WTC11 (cell line): ENCODE measurements around the gene USP27X. TPM values are rescaled to one million over a fixed set of nuclear protein-coding genes. Genes with fewer than 3 reads are reported as not detected.

ENCODE experiments used
- ATAC-seq: fragments of 200-7000 bp; cut with Tn5 transposase; 2 replicates; pipeline ENCODE4 v1.10.0; 2021; ENCODE audit warnings: mild to moderate bottlenecking, moderate library complexity
- CTCF ChIA-PET: fragments of 300-600 bp; sonication (Branson Sonifier 250); formaldehyde crosslinking; loops from one replicate; lab custom pipeline; 2021; ENCODE audit warnings: antibody characterized with exemption; lab: Charles Lee
- POLR2A ChIA-PET: fragments of 350-600 bp; sonication (Branson Sonifier 250); formaldehyde crosslinking; loops from one replicate; lab custom pipeline; 2021; ENCODE audit warnings: antibody characterized with exemption; lab: Charles Lee
- DNase-seq: peaks from one replicate; pipeline ENCODE4 v3.0.0; 2021; ENCODE audit warnings: low spot score
- H3K27ac Mint-ChIP-seq: 2 replicates; pipeline ENCODE4 v1.8.0; 2021; ENCODE audit warnings: mixed read lengths
- H3K27me3 Mint-ChIP-seq: 2 replicates; pipeline ENCODE4 v1.8.0; 2021; ENCODE audit warnings: low read depth, mild to moderate bottlenecking, moderate library complexity, mixed read lengths
- H3K36me3 Mint-ChIP-seq: 2 replicates; pipeline ENCODE4 v1.8.0; 2021; ENCODE audit warnings: mixed read lengths
- H3K4me1 Mint-ChIP-seq: 2 replicates; pipeline ENCODE4 v1.8.0; 2022; ENCODE audit warnings: mixed read lengths
- H3K4me3 Mint-ChIP-seq: 2 replicates; pipeline ENCODE4 v1.8.0; 2021; ENCODE audit warnings: mild to moderate bottlenecking, moderate library complexity, mixed read lengths
- H3K9me3 Mint-ChIP-seq: 2 replicates; pipeline ENCODE4 v1.8.0; 2021; ENCODE audit warnings: mixed read lengths
- ATF1 ChIP-seq: sonication (generic); formaldehyde crosslinking; IDR thresholded peaks from 2 replicates; pipeline ENCODE4 v1.8.1; 2023; ENCODE audit warnings: mild to moderate bottlenecking, moderate library complexity, missing genetic modification reagents
- ELF4 ChIP-seq: sonication (generic); formaldehyde crosslinking; IDR thresholded peaks from 2 replicates; pipeline ENCODE4 v1.8.1; 2022; ENCODE audit warnings: low read depth, mild to moderate bottlenecking, moderate library complexity, missing genetic modification reagents
- ETV6 ChIP-seq: sonication (generic); formaldehyde crosslinking; IDR thresholded peaks from 2 replicates; pipeline ENCODE4 v1.8.1; 2022; ENCODE audit warnings: mild to moderate bottlenecking, missing genetic modification reagents
- FOXJ3 ChIP-seq: sonication (generic); formaldehyde crosslinking; IDR thresholded peaks from 2 replicates; pipeline ENCODE4 v1.9.0; 2021; ENCODE audit warnings: missing genetic modification reagents, mild to moderate bottlenecking, borderline replicate concordance
- FOXK1 ChIP-seq: sonication (generic); formaldehyde crosslinking; IDR thresholded peaks from 2 replicates; pipeline ENCODE4 v1.8.0; 2022; ENCODE audit warnings: mild to moderate bottlenecking, moderate library complexity, missing genetic modification reagents
- KAT7 ChIP-seq: sonication (generic); formaldehyde crosslinking; IDR thresholded peaks from 2 replicates; pipeline ENCODE4 v1.8.1; 2023; ENCODE audit warnings: missing genetic modification reagents, mild to moderate bottlenecking, borderline replicate concordance
- MXD4 ChIP-seq: fragments of 250-450 bp; sonication (Bioruptor Pico); IDR thresholded peaks from 2 replicates; pipeline ENCODE4 v1.8.0; 2021; ENCODE audit warnings: mild to moderate bottlenecking, moderate library complexity, borderline replicate concordance
- NFATC4 ChIP-seq: fragments of 250-450 bp; sonication (Bioruptor Pico); IDR thresholded peaks from 2 replicates; pipeline ENCODE4 v1.9.0; 2021; ENCODE audit warnings: mild to moderate bottlenecking
- NFE2L1 ChIP-seq: sonication (generic); formaldehyde crosslinking; IDR thresholded peaks from 2 replicates; pipeline ENCODE4 v1.8.1; 2023; ENCODE audit warnings: missing genetic modification reagents
- SOX15 ChIP-seq: fragments of 250-450 bp; sonication (Bioruptor Pico); IDR thresholded peaks from 2 replicates; pipeline ENCODE4 v1.9.0; 2021; ENCODE audit warnings: mild to moderate bottlenecking
- TEAD4 ChIP-seq: sonication (generic); formaldehyde crosslinking; IDR thresholded peaks from 2 replicates; pipeline ENCODE4 v1.8.0; 2022; ENCODE audit warnings: mild to moderate bottlenecking, missing genetic modification reagents
- TP53 ChIP-seq: sonication (generic); formaldehyde crosslinking; IDR thresholded peaks from 2 replicates; pipeline ENCODE4 v1.8.1; 2023; ENCODE audit warnings: mild to moderate bottlenecking, missing genetic modification reagents
- ZNF138 ChIP-seq: sonication (generic); formaldehyde crosslinking; conservative IDR thresholded peaks from 2 replicates; pipeline ENCODE4 v1.8.1; 2022; ENCODE audit warnings: mild to moderate bottlenecking, moderate library complexity, missing genetic modification reagents
- ZNF219 ChIP-seq: sonication (generic); formaldehyde crosslinking; IDR thresholded peaks from 2 replicates; pipeline ENCODE4 v1.8.0; 2023; ENCODE audit warnings: missing genetic modification reagents, mild to moderate bottlenecking, borderline replicate concordance
- ZNF232 ChIP-seq: sonication (generic); formaldehyde crosslinking; IDR thresholded peaks from 2 replicates; pipeline ENCODE4 v1.8.0; 2022; ENCODE audit warnings: mild to moderate bottlenecking, missing genetic modification reagents
- total RNA-seq: library from RNA; stranded (reverse); gene quantifications from 3 replicates; pipeline ENCODE4 v1.2.3, GENCODE V29; 2021
- TF ChIP-seq, protein P1 (sequence below): sonication (generic); formaldehyde crosslinking; IDR thresholded peaks from 2 replicates; pipeline ENCODE4 v1.8.1; 2023; ENCODE audit warnings: mild to moderate bottlenecking, missing genetic modification reagents, moderate library complexity
- TF ChIP-seq, protein P2 (sequence below): sonication (generic); formaldehyde crosslinking; IDR thresholded peaks from 2 replicates; pipeline ENCODE4 v1.8.1; 2023; ENCODE audit warnings: mild to moderate bottlenecking, missing genetic modification reagents, moderate library complexity
- TF ChIP-seq, protein P3 (sequence below): fragments of 250-450 bp; sonication (Bioruptor Pico); IDR thresholded peaks from 2 replicates; pipeline ENCODE4 v2.1.2; 2022; ENCODE audit warnings: mild to moderate bottlenecking, moderate library complexity
- TF ChIP-seq, protein P4 (sequence below): sonication (generic); formaldehyde crosslinking; IDR thresholded peaks from 2 replicates; pipeline ENCODE4 v1.8.0; 2022; ENCODE audit warnings: mild to moderate bottlenecking, missing genetic modification reagents
- TF ChIP-seq, protein P5 (sequence below): fragments of 250-450 bp; sonication (Bioruptor Pico); IDR thresholded peaks from 2 replicates; pipeline ENCODE4 v1.9.0; 2021; ENCODE audit warnings: moderate library complexity, mild to moderate bottlenecking, inconsistent platforms, borderline replicate concordance
- TF ChIP-seq, protein P6 (sequence below): fragments of 250-450 bp; sonication (Bioruptor Pico); conservative IDR thresholded peaks from 2 replicates; pipeline ENCODE4 v1.9.0; 2021; ENCODE audit warnings: mild to moderate bottlenecking
- TF ChIP-seq, protein P7 (sequence below): sonication (generic); formaldehyde crosslinking; IDR thresholded peaks from 2 replicates; pipeline ENCODE4 v1.8.0; 2023; ENCODE audit warnings: missing genetic modification reagents
- TF ChIP-seq, protein P8 (sequence below): sonication (generic); formaldehyde crosslinking; IDR thresholded peaks from 2 replicates; pipeline ENCODE4 v1.8.0; 2022; ENCODE audit warnings: missing genetic modification reagents

USP27X gene
- total RNA-seq, 1 experiment from 2014 or later = 5.1 TPM

DNA sequence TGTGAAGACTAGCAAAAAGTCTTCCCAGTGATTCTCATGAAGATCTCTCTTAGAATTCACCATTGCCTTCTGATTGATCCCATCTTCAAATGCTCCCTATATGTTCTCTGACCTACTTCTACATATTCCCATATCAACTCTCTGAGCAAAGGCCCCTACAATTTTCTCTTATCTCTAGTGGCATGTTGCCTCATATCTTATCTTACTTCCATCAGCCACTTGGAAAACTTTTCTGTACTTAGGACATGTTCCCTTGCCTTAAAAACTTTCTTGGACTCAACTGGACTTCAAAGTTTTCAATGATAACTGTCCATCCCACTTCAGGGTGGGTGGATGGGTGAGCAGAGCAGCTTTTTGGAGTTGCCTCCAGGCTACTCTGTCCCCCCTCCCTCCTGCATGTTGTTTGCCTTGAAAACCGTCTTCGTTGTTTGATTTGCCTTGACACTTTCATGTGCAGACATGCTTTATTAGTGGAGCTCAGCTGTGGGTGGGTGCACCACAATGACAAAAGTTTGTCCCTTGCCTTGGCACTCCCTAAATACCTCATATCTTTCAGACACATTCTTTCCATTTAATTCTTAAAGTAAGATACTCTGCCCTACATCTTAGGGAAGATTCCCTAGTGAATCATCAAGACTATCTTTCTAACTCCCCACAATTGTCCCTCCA lies 18.3 kb upstream of the USP27X start:
- TF ChIP-seq TEAD4 (no peak), ZNF232 (no peak), ETV6 (CRISPR knock-in tag) (no peak), FOXK1 (no peak), ELF4 (CRISPR knock-in tag) (no peak), SOX15 (CRISPR knock-in tag) (no peak), FOXJ3 (CRISPR knock-in tag) (no peak)
- TF ChIP-seq, protein P1, sequence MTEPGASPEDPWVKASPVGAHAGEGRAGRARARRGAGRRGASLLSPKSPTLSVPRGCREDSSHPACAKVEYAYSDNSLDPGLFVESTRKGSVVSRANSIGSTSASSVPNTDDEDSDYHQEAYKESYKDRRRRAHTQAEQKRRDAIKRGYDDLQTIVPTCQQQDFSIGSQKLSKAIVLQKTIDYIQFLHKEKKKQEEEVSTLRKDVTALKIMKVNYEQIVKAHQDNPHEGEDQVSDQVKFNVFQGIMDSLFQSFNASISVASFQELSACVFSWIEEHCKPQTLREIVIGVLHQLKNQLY (CRISPR knock-in tag) = no peak
- TF ChIP-seq, protein P2, sequence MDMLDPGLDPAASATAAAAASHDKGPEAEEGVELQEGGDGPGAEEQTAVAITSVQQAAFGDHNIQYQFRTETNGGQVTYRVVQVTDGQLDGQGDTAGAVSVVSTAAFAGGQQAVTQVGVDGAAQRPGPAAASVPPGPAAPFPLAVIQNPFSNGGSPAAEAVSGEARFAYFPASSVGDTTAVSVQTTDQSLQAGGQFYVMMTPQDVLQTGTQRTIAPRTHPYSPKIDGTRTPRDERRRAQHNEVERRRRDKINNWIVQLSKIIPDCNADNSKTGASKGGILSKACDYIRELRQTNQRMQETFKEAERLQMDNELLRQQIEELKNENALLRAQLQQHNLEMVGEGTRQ = no peak
- TF ChIP-seq, protein P3, sequence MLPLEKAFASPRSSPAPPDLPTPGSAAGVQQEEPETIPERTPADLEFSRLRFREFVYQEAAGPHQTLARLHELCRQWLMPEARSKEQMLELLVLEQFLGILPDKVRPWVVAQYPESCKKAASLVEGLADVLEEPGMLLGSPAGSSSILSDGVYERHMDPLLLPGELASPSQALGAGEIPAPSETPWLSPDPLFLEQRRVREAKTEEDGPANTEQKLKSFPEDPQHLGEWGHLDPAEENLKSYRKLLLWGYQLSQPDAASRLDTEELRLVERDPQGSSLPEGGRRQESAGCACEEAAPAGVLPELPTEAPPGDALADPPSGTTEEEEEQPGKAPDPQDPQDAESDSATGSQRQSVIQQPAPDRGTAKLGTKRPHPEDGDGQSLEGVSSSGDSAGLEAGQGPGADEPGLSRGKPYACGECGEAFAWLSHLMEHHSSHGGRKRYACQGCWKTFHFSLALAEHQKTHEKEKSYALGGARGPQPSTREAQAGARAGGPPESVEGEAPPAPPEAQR (CRISPR knock-in tag) = no peak
- H3K4me3 Mint-ChIP-seq = no peak overlapping the region
- H3K27me3 Mint-ChIP-seq = peaks cover 13% of the 10 kb centered on the region
- ChIA-PET CTCF (no interaction called here), POLR2A (no interaction called here)
- ATAC-seq (no peak), DNase-seq (no peak)
- no peaks in the 10 kb centered on the region for H3K9me3 Mint-ChIP-seq
- H3K36me3 Mint-ChIP-seq = no peaks in the 10 kb centered on the region
- no peak overlapping the region for H3K27ac Mint-ChIP-seq
- H3K4me1 Mint-ChIP-seq = no peaks in the 10 kb centered on the region

DNA sequence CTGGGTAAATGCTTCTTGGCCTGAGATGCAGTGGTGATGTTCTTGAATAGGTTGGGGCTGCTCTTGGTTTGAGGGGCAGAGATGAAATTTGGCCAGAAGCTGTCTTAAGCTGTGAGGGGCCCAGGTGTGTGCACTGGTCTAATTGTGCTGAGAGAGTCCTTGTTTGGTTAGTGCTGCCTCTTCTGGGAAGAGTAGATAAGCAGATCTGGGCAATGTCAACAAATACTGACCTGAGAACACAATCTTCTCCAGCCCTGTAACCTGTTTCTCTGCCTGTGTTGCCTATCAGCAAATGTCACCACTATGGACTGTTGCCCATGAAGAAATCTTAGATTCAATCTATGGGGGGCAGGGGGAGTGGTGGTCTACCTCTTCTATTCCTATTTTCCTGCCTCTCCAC lies 17.2 kb upstream of the USP27X start:
- H3K27me3 Mint-ChIP-seq = peaks cover 13% of the 10 kb centered on the region
- H3K36me3 Mint-ChIP-seq = no peaks in the 10 kb centered on the region
- CTCF ChIA-PET = no interaction called here
- no peak overlapping the region for H3K4me3 Mint-ChIP-seq
- POLR2A ChIA-PET = no interaction called here
- no peak for ATAC-seq
- no peak for DNase-seq
- H3K27ac Mint-ChIP-seq = no peak overlapping the region
- H3K4me1 Mint-ChIP-seq = no peaks in the 10 kb centered on the region
- no peaks in the 10 kb centered on the region for H3K9me3 Mint-ChIP-seq
- TF ChIP-seq, protein P4, sequence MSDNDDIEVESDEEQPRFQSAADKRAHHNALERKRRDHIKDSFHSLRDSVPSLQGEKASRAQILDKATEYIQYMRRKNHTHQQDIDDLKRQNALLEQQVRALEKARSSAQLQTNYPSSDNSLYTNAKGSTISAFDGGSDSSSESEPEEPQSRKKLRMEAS (CRISPR knock-in tag) = no peak
- no peak for TF ChIP-seq ZNF219
- no peak for TF ChIP-seq NFATC4 (CRISPR knock-in tag)
- no peak for TF ChIP-seq KAT7 (CRISPR knock-in tag)
- TF ChIP-seq, protein P5, sequence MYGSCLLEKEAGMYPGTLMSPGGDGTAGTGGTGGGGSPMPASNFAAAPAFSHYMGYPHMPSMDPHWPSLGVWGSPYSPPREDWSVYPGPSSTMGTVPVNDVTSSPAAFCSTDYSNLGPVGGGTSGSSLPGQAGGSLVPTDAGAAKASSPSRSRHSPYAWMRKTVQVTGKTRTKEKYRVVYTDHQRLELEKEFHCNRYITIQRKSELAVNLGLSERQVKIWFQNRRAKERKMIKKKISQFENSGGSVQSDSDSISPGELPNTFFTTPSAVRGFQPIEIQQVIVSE (CRISPR knock-in tag) = no peak
- no peak for TF ChIP-seq ZNF138
- TF ChIP-seq MXD4 = no peak
- TF ChIP-seq, protein P6, sequence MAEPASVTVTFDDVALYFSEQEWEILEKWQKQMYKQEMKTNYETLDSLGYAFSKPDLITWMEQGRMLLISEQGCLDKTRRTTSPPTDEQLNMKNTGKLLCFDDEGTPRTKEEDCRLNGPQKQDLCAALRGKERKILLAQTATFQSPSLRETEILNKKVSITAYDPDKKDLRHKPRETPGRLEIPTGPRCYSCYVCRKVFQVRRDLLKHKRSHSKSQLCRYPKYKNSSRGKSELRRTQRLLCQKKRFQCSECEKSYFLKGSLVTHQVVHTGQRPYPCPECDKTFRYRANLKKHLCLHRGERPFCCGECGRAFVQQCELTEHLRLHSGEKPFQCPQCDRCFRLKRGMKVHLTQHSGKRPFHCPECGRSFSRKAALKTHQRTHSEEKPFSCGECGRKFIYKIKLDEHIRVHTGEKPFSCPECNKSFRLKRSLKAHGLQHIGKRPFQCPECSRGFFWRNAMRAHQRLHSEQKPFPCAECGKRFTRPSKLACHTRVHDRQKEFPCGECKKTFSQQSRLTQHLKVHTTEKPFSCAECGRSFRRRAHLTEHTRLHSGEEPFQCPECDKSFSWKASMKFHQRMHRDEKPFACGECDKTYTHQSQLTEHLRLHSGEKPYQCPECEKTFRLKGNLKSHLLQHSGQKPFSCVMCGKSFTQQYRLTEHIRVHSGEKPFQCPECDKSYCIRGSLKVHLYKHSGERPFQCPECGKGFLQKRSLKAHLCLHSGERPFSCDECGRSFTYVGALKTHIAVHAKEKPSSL (CRISPR knock-in tag) = no peak
- TF ChIP-seq, protein P7, sequence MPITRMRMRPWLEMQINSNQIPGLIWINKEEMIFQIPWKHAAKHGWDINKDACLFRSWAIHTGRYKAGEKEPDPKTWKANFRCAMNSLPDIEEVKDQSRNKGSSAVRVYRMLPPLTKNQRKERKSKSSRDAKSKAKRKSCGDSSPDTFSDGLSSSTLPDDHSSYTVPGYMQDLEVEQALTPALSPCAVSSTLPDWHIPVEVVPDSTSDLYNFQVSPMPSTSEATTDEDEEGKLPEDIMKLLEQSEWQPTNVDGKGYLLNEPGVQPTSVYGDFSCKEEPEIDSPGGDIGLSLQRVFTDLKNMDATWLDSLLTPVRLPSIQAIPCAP (CRISPR knock-in tag) = no peak
- TF ChIP-seq, protein P8, sequence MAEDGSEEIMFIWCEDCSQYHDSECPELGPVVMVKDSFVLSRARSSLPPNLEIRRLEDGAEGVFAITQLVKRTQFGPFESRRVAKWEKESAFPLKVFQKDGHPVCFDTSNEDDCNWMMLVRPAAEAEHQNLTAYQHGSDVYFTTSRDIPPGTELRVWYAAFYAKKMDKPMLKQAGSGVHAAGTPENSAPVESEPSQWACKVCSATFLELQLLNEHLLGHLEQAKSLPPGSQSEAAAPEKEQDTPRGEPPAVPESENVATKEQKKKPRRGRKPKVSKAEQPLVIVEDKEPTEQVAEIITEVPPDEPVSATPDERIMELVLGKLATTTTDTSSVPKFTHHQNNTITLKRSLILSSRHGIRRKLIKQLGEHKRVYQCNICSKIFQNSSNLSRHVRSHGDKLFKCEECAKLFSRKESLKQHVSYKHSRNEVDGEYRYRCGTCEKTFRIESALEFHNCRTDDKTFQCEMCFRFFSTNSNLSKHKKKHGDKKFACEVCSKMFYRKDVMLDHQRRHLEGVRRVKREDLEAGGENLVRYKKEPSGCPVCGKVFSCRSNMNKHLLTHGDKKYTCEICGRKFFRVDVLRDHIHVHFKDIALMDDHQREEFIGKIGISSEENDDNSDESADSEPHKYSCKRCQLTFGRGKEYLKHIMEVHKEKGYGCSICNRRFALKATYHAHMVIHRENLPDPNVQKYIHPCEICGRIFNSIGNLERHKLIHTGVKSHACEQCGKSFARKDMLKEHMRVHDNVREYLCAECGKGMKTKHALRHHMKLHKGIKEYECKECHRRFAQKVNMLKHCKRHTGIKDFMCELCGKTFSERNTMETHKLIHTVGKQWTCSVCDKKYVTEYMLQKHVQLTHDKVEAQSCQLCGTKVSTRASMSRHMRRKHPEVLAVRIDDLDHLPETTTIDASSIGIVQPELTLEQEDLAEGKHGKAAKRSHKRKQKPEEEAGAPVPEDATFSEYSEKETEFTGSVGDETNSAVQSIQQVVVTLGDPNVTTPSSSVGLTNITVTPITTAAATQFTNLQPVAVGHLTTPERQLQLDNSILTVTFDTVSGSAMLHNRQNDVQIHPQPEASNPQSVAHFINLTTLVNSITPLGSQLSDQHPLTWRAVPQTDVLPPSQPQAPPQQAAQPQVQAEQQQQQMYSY (CRISPR knock-in tag) = no peak
- no peak for TF ChIP-seq ATF1 (CRISPR knock-in tag)
- no peak for TF ChIP-seq FOXJ3 (CRISPR knock-in tag)
- TF ChIP-seq NFE2L1 (CRISPR knock-in tag) = no peak
- no peak for TF ChIP-seq TP53 (CRISPR knock-in tag)
- TF ChIP-seq, protein P2 = no peak
